Stimulated activated naive CD8-positive, alpha-beta T cell treated with anti-CD3 and anti-CD28 coated beads, Interleukin-15, amount 100 ng/mL, for 72 hours (primary cell): ENCODE data around the gene SH3RF3.

Experiments used
- ATAC-seq: fragments of 150-1000 bp; cut with Tn5 transposase; 2 replicates; pipeline ENCODE4 v1.10.0; 2021; ENCODE audit warnings: mild to moderate bottlenecking, moderate library complexity
- DNase-seq, 2 donors: peaks; one replicate each; pipeline ENCODE4 v3.0.0; 2021 to 2022
- H3K27ac Mint-ChIP-seq, 2 donors: one replicate each; pipeline ENCODE4 v1.8.0; 2022; ENCODE audit warnings: mild to moderate bottlenecking in 2 of 2, mixed read lengths in 2 of 2, moderate library complexity in 2 of 2
- H3K27me3 Mint-ChIP-seq: one replicate; pipeline ENCODE4 v1.8.0; 2022; ENCODE audit warnings: mixed read lengths
- H3K4me1 Mint-ChIP-seq: one replicate; pipeline ENCODE4 v1.8.0; 2022; ENCODE audit warnings: mild to moderate bottlenecking, mixed read lengths
- H3K4me3 Mint-ChIP-seq, 2 donors: one replicate each; pipeline ENCODE4 v1.8.0; 2022; ENCODE audit warnings: mild to moderate bottlenecking in 2 of 2, mixed read lengths in 2 of 2, moderate library complexity in 1 of 2
- H3K9me3 Mint-ChIP-seq, 2 donors: one replicate each; pipeline ENCODE4 v1.8.0; 2022; ENCODE audit warnings: mixed read lengths in 2 of 2

SH3RF3 gene

GRCh38 chr2:109173311-109174171 lies 44.5 kb downstream of the SH3RF3 start:
- Mint-ChIP-seq H3K9me3 (peaks cover 0 to 9% of the 10 kb centered on the region in 2 donors), H3K4me1 (peaks cover 45% of the 10 kb centered on the region), H3K27ac (peak overlapping the region in 1 of 2 donors; percentile 90), H3K27me3 (no peaks in the 10 kb centered on the region), H3K4me3 (peak overlapping the region in 1 of 2 donors; percentile 34)
- DNase-seq (no peak), ATAC-seq (peak; percentile 12)

DNA sequence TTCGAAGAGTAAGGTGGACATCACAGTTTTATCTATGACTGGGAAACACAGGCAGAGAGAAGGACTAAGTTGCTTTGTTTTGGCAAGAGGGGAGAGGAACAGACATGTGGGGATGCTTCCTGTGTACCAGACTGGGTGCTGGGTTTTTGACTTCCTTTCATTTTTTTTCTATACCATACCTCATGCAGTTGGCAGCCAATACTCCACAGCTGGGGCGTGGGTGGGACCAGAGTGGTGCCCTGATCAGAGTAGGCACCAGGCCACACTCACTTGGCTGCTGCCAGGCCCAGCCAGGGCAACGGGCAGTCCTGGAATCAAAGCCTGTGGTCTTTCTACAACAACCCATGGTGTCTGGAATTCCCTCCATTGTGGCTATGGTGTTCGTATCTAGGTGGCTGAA lies 45.2 kb downstream of the SH3RF3 start:
- DNase-seq (no peak), ATAC-seq (peak; percentile 26)
- no peaks in the 10 kb centered on the region for H3K27me3 Mint-ChIP-seq
- peak overlapping the region; percentile 38 to 90 for H3K27ac Mint-ChIP-seq
- H3K4me3 Mint-ChIP-seq: peak overlapping the region in 1 of 2 donors; percentile 39
- H3K9me3 Mint-ChIP-seq: peaks cover under 1 to 9% of the 10 kb centered on the region in 2 donors
- H3K4me1 Mint-ChIP-seq: peaks cover 45% of the 10 kb centered on the region

- peaks cover 40% of the 10 kb centered on the region for H3K4me1 Mint-ChIP-seq
- H3K27ac Mint-ChIP-seq: peak overlapping the region in 1 of 2 donors; percentile 38
- no peaks in the 10 kb centered on the region for H3K27me3 Mint-ChIP-seq
- DNase-seq: no peak
- no peak overlapping the region for H3K4me3 Mint-ChIP-seq
- no peak for ATAC-seq
- peaks cover 6 to 15% of the 10 kb centered on the region in 2 donors for H3K9me3 Mint-ChIP-seq
These were observed 45.8 kb downstream of the SH3RF3 start for GRCh38 chr2:109174626-109175349.

GRCh38 chr2:109175350-109175678 lies 46.3 kb downstream of the SH3RF3 start:
- peaks cover 12 to 19% of the 10 kb centered on the region in 2 donors for H3K9me3 Mint-ChIP-seq
- H3K4me3 Mint-ChIP-seq: no peak overlapping the region
- no peak for DNase-seq
- no peaks in the 10 kb centered on the region for H3K27me3 Mint-ChIP-seq
- ATAC-seq: no peak
- no peak overlapping the region for H3K27ac Mint-ChIP-seq
- H3K4me1 Mint-ChIP-seq: peaks cover 35% of the 10 kb centered on the region

- peaks cover 17 to 31% of the 10 kb centered on the region in 2 donors for H3K9me3 Mint-ChIP-seq
- H3K4me3 Mint-ChIP-seq: no peak overlapping the region
- no peak for DNase-seq
- peaks cover 33% of the 10 kb centered on the region for H3K4me1 Mint-ChIP-seq
- H3K27me3 Mint-ChIP-seq: no peaks in the 10 kb centered on the region
- H3K27ac Mint-ChIP-seq: no peak overlapping the region
- no peak for ATAC-seq
These were observed 47.9 kb downstream of the SH3RF3 start for GRCh38 chr2:109176928-109177327.

GRCh38 chr2:109177635-109178034 lies 48.6 kb downstream of the SH3RF3 start:
- H3K9me3 Mint-ChIP-seq: peaks cover 17 to 34% of the 10 kb centered on the region in 2 donors
- no peak overlapping the region for H3K27ac Mint-ChIP-seq
- DNase-seq (no peak), ATAC-seq (no peak)
- H3K4me3 Mint-ChIP-seq: no peak overlapping the region
- no peaks in the 10 kb centered on the region for H3K27me3 Mint-ChIP-seq
- peaks cover 33% of the 10 kb centered on the region for H3K4me1 Mint-ChIP-seq

GRCh38 chr2:109178968-109179367 lies 50.0 kb downstream of the SH3RF3 start:
- Mint-ChIP-seq H3K4me3 (no peak overlapping the region), H3K27ac (no peak overlapping the region), H3K9me3 (peaks cover 17 to 34% of the 10 kb centered on the region in 2 donors), H3K4me1 (peaks cover 22% of the 10 kb centered on the region), H3K27me3 (no peaks in the 10 kb centered on the region)
- ATAC-seq (no peak), DNase-seq (no peak)

GRCh38 chr2:109180786-109181185 lies 51.8 kb downstream of the SH3RF3 start:
- Mint-ChIP-seq H3K9me3 (peaks cover 17 to 30% of the 10 kb centered on the region in 2 donors), H3K4me1 (peaks cover 14% of the 10 kb centered on the region), H3K27me3 (no peaks in the 10 kb centered on the region), H3K27ac (no peak overlapping the region), H3K4me3 (no peak overlapping the region)
- no peak for ATAC-seq
- no peak for DNase-seq

- no peak for ATAC-seq
- Mint-ChIP-seq H3K4me1 (peaks cover 9% of the 10 kb centered on the region), H3K4me3 (no peak overlapping the region), H3K27ac (no peak overlapping the region), H3K27me3 (no peaks in the 10 kb centered on the region), H3K9me3 (peaks cover 17 to 25% of the 10 kb centered on the region in 2 donors)
- DNase-seq: no peak
These were observed 53.4 kb downstream of the SH3RF3 start for GRCh38 chr2:109182426-109182825.

DNA sequence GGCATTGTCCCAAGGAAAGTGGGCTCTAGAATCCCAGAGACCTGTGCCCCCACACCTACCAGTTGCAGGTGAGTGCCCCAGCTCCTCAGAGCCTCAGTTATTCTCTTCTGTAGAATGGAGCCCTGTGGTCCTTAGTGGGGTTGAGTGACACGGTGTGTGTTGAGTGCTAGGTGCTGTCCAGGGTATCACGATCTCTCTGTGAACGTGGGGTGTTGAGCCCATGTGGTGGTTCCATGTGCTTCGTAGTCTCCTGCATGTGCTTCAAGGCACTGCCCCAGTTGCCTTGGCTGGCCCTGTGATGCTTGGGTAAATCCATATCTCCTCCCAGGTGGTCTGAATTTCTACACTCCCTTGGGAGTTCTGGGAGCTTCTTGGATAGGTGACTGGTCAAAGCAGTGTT lies 54.9 kb downstream of the SH3RF3 start:
- H3K9me3 Mint-ChIP-seq: peaks cover 17 to 25% of the 10 kb centered on the region in 2 donors
- no peak overlapping the region for H3K4me3 Mint-ChIP-seq
- ATAC-seq: no peak
- no peaks in the 10 kb centered on the region for H3K27me3 Mint-ChIP-seq
- H3K27ac Mint-ChIP-seq: no peak overlapping the region
- H3K4me1 Mint-ChIP-seq: peaks cover 9% of the 10 kb centered on the region
- no peak for DNase-seq

DNA sequence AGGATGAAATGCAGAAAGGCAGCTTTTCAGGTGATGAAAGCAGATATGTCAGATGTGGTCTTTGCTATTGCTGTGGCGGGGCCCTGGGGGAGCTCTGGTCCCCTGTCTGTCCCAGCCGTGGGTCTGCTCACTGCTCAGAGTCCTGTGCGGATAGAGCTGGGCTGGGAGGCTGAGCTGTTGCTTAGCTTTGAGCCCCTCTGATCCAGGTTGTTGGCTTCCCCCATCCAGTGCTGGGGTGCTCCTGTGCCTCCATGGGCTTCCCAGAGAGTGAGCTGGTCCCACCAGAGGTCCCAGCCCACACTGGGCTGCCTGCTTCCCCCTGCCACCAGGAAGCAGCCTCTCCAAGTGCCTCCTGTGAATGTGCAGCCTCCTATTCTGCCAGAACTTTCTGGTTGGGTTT lies 55.4 kb downstream of the SH3RF3 start:
- Mint-ChIP-seq H3K27ac (no peak overlapping the region), H3K4me1 (peaks cover 9% of the 10 kb centered on the region), H3K27me3 (no peaks in the 10 kb centered on the region), H3K9me3 (peaks cover 15 to 23% of the 10 kb centered on the region in 2 donors), H3K4me3 (no peak overlapping the region)
- no peak for DNase-seq
- no peak for ATAC-seq

DNA sequence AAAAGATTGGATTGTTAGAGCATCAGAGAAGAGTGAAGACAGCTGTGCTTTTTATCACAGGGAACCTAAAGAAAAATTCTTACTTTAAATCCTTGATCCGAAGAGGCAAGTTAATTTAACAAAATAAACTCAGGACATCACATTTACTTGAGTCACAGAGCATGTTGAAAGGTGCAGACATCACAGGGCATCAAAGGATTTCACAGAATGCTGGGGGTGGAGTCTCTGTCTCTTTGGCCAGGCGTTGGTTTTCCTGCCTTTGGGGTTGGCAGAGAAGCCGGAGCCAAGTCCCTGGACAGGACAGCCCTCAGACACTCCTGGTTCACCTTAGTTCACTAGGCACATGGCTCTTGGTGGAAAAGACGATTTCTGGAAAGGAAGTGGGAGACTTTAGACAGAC lies 56.3 kb downstream of the SH3RF3 start:
- Mint-ChIP-seq H3K4me1 (peaks cover 9% of the 10 kb centered on the region), H3K27me3 (no peaks in the 10 kb centered on the region), H3K27ac (no peak overlapping the region), H3K9me3 (peaks cover 6 to 15% of the 10 kb centered on the region in 2 donors), H3K4me3 (no peak overlapping the region)
- ATAC-seq (no peak), DNase-seq (no peak)

DNA sequence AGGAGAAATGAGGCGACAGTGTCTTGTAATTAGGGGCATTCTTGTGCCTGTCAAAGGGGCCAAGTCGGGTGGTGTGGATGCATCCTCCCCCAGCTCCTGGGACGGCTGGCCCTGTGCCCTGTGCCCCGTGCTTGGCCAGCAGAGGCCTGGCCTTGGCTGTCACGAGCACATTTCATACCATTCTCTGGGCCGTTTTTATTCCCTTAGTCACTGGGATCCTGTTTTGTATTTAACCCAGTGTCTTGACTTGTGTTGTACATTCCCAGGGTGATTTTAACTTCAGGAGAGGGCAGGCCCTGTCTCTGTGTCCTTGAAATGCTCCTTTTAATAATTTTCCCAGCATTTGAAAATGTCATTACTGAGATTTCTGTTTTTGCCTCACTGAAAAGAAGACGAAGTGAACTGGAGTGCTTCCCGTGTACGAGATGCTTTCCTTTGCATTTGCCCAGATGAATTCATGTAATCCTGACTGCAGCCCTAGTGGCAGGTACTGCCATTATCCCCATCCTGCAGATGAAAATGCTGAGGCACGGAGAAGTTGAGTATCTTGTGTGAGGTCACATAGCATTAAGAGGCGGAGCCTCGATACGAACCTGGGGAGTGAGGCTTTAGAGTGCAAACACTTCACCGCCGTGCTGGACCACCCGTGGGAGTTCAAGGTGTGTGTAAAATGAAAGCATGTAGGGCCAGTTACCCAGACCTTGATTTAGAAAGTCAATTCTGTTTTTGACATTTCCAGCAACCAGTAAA lies 57.0 kb downstream of the SH3RF3 start:
- no peak for ATAC-seq
- H3K27ac Mint-ChIP-seq: no peak overlapping the region
- no peaks in the 10 kb centered on the region for H3K27me3 Mint-ChIP-seq
- peaks cover 0 to 10% of the 10 kb centered on the region in 2 donors for H3K9me3 Mint-ChIP-seq
- H3K4me1 Mint-ChIP-seq: peaks cover 9% of the 10 kb centered on the region
- H3K4me3 Mint-ChIP-seq: no peak overlapping the region
- no peak for DNase-seq

GRCh38 chr2:109186656-109187250 lies 57.7 kb downstream of the SH3RF3 start:
- Mint-ChIP-seq H3K9me3 (peaks cover 0 to 5% of the 10 kb centered on the region in 2 donors), H3K27ac (no peak overlapping the region), H3K27me3 (no peaks in the 10 kb centered on the region), H3K4me3 (no peak overlapping the region), H3K4me1 (peaks cover 9% of the 10 kb centered on the region)
- DNase-seq (no peak), ATAC-seq (no peak)

DNA sequence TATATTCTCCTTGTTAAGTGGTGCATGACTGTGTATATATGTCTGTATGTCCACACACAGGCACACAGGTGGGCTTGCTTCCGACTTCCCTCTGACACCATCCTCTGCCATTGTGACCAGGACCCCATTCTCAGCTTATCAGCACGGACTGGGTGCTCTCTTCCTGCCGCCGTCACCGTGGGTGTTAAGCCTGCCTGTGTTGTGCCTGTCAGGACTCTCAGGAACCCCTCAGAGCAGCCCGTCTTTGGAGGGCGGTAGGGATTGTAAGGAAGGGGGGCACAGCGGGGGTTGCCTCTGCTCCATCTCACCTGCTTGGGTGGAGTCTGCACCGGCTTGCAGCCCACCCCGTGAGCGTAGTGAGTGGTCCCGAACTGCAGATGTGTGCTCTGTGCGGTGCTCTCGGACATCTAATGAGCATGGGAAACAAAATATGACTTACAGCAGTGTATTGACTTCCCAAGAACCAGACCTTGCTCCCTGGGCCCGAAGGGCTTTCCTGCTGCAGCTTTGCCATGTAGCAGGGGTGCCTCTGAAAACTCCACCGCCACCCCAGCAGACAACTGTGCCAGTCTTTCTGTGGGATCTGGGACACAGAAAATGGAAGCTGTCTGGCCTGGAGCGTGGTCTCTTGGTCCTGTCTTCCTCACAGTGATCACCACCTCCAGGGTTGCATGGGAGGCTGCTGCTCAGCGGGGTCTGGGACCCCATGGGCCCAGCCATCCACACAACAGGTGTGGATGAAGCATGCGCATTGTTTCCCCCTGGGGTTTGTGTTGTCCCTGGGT lies 58.9 kb downstream of the SH3RF3 start:
- H3K27ac Mint-ChIP-seq: no peak overlapping the region

More for the DNA sequence above, 58.9 kb downstream of the SH3RF3 start:
- no peak for DNase-seq
- H3K4me3 Mint-ChIP-seq: no peak overlapping the region
- peaks cover 9% of the 10 kb centered on the region for H3K4me1 Mint-ChIP-seq
- no peak for ATAC-seq
- H3K9me3 Mint-ChIP-seq: no peaks in the 10 kb centered on the region
- no peaks in the 10 kb centered on the region for H3K27me3 Mint-ChIP-seq
